ENCODE measurements around the gene STRN4.

- TF ChIP-seq CTCF (IDR thresholded peaks at IDR 0.05) (no peak), POLR2A (IDR thresholded peaks at IDR 0.05) (peak in 2 of 4 donors; percentile 13 to 44)
Measured at GRCh38 chr19:46717034-46717715, 29.1 kb downstream of the STRN4 start, which contains the start of gene PRKD2.

Data from esophagus squamous epithelium (tissue), 4 donors.